HEK293 (cell line): Measurements from ENCODE around the gene CXXC4.

Experiments
- BCL11B ChIP-seq: fragments of 450-650 bp; formaldehyde crosslinking; IDR thresholded peaks from 2 replicates; pipeline ENCODE4 v1.5.1; 2016; ENCODE audit warnings: low read depth, missing biosample characterization, missing genetic modification characterization
- SP3 ChIP-seq: fragments of 450-650 bp; formaldehyde crosslinking; IDR thresholded peaks from 2 replicates; pipeline ENCODE4 v1.5.1; 2016; ENCODE audit warnings: missing biosample characterization, missing genetic modification characterization
- TRIM28 ChIP-seq: IDR thresholded peaks from 2 replicates; pipeline ENCODE4 v1.6.1; 2011; ENCODE audit warnings: low read length, control low read depth, borderline replicate concordance
- ZNF121 ChIP-seq: fragments of 450-650 bp; formaldehyde crosslinking; IDR thresholded peaks from 2 replicates; pipeline ENCODE4 v1.5.1; 2016; ENCODE audit warnings: missing biosample characterization, missing genetic modification characterization
- ZNF23 ChIP-seq: fragments of 450-650 bp; formaldehyde crosslinking; IDR thresholded peaks from 2 replicates; pipeline ENCODE4 v1.5.1; 2016; ENCODE audit warnings: missing biosample characterization, missing genetic modification characterization, borderline replicate concordance
- TF ChIP-seq, protein P1 (sequence below): fragments of 450-650 bp; formaldehyde crosslinking; IDR thresholded peaks from 2 replicates; pipeline ENCODE4 v1.5.0; 2017; ENCODE audit warnings: missing biosample characterization, missing genetic modification characterization, borderline replicate concordance
- TF ChIP-seq, protein P2 (sequence below): IDR thresholded peaks from 2 replicates; pipeline ENCODE4 v1.6.1; 2011; ENCODE audit warnings: mild to moderate bottlenecking, low read depth, low read length, borderline replicate concordance

DNA sequence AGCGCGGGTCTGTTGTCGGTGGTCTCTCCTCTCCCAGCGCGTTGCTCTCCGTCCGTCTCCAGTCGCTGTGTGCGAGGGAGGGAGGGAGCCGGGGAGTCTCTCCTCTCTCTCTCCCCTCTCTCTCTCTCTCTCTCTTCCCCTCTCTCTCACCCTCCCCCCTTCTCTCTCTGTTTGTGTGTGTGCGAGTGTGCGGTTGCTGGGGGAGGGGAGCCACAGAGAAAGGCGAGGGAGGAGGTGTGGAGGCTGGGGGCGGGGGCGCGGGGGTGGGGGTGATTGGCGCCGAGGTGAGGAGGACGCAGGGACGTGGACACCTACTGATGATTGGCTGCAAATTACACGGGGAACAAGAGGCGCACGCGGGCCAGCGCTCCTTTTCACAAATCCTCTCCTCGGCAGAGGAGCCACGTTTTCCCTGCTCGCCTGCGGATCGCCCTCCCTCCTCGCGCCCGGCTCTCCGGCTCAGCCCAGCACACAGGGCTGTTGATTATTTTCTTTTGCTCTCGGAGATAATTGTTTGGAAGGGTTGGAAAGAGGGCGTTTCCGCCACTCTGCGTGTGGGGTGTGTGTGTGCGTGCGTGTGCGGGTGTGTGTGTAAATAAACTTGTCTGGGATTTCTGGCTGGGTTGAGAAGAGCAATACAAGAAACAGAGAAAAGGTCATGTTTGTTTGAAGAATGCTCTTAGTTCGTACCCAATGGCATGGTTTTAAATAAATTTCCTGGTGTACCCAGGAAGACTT is at the start of gene CXXC4:
- TF ChIP-seq BCL11B (no peak), ZNF121 (tag by site-specific recombination) (no peak), TRIM28 (no peak), SP3 (tag by site-specific recombination) (peak; percentile 40), ZNF23 (tag by site-specific recombination) (no peak)
- TF ChIP-seq, protein P1, sequence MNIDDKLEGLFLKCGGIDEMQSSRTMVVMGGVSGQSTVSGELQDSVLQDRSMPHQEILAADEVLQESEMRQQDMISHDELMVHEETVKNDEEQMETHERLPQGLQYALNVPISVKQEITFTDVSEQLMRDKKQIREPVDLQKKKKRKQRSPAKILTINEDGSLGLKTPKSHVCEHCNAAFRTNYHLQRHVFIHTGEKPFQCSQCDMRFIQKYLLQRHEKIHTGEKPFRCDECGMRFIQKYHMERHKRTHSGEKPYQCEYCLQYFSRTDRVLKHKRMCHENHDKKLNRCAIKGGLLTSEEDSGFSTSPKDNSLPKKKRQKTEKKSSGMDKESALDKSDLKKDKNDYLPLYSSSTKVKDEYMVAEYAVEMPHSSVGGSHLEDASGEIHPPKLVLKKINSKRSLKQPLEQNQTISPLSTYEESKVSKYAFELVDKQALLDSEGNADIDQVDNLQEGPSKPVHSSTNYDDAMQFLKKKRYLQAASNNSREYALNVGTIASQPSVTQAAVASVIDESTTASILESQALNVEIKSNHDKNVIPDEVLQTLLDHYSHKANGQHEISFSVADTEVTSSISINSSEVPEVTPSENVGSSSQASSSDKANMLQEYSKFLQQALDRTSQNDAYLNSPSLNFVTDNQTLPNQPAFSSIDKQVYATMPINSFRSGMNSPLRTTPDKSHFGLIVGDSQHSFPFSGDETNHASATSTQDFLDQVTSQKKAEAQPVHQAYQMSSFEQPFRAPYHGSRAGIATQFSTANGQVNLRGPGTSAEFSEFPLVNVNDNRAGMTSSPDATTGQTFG: no peak
- TF ChIP-seq, protein P2, sequence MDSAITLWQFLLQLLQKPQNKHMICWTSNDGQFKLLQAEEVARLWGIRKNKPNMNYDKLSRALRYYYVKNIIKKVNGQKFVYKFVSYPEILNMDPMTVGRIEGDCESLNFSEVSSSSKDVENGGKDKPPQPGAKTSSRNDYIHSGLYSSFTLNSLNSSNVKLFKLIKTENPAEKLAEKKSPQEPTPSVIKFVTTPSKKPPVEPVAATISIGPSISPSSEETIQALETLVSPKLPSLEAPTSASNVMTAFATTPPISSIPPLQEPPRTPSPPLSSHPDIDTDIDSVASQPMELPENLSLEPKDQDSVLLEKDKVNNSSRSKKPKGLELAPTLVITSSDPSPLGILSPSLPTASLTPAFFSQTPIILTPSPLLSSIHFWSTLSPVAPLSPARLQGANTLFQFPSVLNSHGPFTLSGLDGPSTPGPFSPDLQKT: no peak
